D721Med (cell line): ENCODE results near the gene FAM199X.
A peak's percentile ranks its signal among the peaks of the same experiment; 100 is the strongest.
"Not testable (repeated sequence)": the region's sequence is repeated elsewhere in the genome, so short reads cannot be mapped to it uniquely, and the experiment has no call there.

Experiments
- DNase-seq: peaks from one replicate; pipeline ENCODE4 v3.0.0; 2011; ENCODE audit warnings: low spot score; ENCODE audit not compliant: insufficient read length
- FAIRE-seq: peaks from 2 replicates; lab custom pipeline; 2011; peaks lifted over from hg19 to GRCh38; lab: Jason Lieb, UNC
- TF ChIP-seq, protein P1 (sequence below): IDR thresholded peaks from 2 replicates; pipeline ENCODE4 v1.5.1; 2012; ENCODE audit warnings: mild to moderate bottlenecking, control low read depth; ENCODE audit not compliant: insufficient read depth; ENCODE audit errors: missing control alignments

The FAM199X gene

DNA sequence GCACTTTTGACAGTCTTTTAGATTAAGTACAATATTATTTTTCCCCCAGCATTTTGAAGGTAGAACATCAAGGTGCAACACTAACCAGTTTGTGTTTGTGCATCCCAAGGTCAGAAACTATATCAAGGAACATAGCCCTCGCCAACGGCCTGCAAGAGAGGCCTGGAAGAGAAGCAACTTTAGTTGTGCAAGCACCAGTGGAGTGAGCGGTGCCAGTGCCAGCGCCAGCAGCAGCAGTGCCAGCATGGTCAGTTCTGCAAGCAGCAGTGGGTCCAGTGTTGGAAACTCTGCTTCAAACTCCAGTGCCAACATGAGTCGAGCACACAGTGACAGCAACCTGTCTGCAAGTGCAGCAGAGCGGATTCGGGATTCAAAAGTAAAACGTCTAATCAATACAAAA is 21.7 kb downstream of the FAM199X start:
- no peak for DNase-seq
- TF ChIP-seq, protein P1, sequence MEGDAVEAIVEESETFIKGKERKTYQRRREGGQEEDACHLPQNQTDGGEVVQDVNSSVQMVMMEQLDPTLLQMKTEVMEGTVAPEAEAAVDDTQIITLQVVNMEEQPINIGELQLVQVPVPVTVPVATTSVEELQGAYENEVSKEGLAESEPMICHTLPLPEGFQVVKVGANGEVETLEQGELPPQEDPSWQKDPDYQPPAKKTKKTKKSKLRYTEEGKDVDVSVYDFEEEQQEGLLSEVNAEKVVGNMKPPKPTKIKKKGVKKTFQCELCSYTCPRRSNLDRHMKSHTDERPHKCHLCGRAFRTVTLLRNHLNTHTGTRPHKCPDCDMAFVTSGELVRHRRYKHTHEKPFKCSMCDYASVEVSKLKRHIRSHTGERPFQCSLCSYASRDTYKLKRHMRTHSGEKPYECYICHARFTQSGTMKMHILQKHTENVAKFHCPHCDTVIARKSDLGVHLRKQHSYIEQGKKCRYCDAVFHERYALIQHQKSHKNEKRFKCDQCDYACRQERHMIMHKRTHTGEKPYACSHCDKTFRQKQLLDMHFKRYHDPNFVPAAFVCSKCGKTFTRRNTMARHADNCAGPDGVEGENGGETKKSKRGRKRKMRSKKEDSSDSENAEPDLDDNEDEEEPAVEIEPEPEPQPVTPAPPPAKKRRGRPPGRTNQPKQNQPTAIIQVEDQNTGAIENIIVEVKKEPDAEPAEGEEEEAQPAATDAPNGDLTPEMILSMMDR: no peak
- FAIRE-seq: no peak

DNA sequence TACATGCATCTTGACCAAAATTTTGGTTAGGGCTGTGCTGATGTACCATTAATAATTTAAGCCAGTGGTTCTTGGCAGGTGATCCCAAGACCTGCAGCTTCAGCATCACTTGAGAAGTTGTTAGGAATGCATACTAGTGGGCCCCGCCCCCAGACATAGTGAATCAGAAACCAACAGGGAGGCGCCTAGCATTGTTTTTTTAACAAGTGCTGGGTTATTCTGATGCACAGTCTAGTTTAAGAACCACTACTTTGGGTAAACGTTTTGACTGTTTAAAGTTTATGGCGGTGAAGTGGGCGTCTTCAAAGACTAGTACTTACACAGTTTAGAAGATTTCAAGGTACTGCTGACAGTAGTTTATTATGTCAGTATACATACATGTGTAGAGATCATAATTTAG is 23.6 kb downstream of the FAM199X start:
- FAIRE-seq (no peak), DNase-seq (no peak)
- TF ChIP-seq, protein P1: no peak

DNA sequence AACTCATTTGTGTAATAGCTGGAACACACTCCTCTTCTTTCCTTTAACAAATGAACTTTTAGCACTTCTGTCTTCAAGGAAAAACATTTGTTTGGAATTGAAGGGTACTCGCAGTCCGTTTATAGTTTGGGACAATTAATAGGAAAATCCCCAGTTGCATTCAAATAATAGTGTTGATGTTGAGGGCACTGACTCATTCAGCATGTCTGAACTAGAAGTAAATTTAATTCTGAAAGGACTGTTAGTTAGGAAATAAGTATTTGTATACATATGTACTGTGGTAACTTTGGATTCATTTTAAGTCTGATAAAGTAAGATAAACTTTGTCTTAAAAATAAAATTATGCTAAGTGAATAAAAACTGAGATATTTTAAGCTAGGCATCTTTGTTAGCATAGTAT is 27.2 kb downstream of the FAM199X start:
- no peak for DNase-seq
- TF ChIP-seq, protein P1: no peak
- FAIRE-seq: no peak

DNA sequence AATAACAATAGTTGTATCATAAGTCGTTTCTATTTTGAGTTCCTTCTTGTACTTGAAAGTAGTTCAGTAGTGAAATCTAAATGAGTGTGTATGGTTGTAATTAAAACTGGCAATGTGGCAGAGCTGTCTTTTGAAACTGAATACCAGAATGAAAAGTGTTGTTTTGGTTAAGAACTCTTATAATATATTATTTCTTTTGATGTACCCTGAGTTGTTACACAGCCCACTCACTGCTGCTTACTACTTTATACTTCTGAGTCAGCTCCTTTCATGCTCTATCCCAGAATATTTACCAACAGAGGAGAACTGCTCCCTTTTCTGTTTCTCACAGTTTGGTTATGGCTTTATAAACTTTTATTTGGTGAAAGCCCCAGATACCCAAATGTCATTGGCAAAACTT is 28.8 kb downstream of the FAM199X start:
- DNase-seq (no peak), FAIRE-seq (no peak)
- TF ChIP-seq, protein P1: no peak

DNA sequence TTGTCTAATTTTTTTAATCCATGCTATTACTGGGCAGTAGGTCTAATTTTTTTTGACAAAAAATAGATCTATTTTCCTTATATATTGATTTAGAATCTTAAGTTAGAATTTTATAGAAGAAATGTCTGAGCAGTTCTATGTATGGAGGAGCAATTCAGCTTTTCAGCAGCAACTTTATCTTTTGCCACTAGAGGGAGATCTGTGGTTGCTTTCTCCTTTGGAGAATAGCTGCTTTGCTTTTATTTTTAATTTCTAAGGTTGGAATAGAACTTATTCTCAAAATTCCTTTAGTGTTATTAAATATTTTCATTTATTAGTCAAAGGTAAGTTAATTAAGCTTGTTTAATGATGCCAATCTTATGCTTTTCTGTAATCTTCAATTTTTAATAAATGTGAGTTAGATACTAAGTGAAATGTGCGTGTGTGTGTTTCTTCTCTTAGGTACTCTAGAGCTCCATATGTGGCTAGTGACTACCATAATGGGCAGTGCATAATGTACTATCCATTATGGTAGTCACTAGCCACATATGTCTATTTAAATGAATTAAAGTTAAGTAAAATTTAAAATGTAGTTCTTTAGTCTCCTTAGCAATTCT is 29.3 kb downstream of the FAM199X start:
- TF ChIP-seq, protein P1: peak; percentile 60
- DNase-seq: no peak
- FAIRE-seq: no peak

DNA sequence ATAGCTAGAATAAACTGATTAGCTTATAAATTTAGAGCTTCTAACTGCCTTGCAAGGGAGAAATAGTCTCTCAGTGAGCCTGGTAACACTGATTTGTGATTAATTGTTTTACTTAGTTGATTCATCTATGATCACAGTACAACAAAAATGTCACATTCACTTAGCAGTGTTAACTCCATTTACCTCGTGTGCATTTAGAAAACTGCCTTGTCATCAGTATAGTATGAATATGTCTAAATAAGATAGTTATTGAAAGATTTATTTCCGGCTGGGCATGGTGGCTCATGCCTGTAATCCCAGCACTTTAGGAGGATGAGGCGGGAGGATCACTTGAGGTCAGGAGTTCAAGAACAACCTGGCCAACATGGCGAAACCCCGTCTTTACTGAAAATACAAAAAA is 39.3 kb downstream of the FAM199X start:
- DNase-seq (no peak), FAIRE-seq (no peak)
- TF ChIP-seq, protein P1: no peak

DNA sequence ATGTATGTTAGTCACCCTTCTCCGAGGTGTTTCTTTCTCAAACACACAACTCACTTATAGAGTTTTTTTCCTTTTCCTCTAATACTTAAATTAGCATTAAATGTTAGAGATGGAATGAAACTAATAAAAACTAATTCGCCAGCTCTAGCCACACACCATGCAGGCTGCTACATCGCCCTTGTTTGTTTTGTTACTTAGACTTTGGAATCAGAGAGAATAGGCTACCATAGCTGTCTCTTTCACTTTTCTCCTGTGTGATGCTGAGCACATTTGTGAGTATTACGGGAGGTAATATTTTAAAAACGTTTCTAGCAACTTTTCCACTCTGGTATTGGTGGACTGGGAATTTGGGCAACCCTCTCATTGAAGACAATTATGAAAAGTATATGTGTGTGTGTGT is 44.9 kb downstream of the FAM199X start:
- TF ChIP-seq, protein P1: no peak
- FAIRE-seq: no peak
- DNase-seq: no peak

DNA sequence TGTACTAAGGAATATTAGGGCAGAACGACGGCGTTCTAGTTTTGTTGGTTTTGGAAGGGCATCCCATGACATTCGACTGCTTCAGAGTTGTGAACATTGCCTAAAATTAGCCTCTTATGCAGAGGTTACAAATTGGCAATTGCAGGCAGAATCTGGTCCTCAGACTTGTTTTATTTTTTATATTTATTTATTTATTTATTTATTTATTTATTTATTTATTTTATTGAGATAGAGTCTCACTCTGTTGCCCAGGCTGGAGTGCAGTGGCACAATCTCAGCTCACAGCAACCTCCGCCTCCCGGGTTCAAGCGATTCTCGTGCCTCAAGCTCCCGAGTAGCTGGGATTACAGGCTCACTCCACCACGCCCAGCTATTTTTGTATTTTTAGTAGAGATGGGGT is 63.8 kb downstream of the FAM199X start:
- not testable (repeated sequence) for DNase-seq

More for the DNA sequence above, 63.8 kb downstream of the FAM199X start:
- not testable (repeated sequence) for FAIRE-seq
